ENCODE results near the gene FNBP1.

The FNBP1 gene

DNA sequence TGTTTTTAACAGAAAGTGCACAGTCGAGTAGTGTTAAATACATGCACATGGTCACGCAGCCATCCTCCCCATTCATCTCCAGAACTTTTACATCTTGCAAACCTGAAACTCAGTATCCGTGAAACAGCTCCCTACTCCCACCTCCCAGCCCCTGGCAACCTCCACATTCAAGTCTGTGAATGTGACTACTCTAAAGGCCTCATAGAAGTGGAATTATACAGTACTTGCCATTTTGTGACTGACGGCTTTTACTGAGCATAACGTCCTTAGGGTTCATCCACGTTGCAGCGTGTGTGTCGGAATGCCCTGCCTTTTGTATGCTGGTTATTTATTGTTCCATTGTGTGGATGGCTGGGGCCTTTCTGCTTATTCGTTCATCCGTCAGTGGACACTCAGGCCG lies 171.9 kb downstream of the FNBP1 start:
- FAIRE-seq = no peak

DNA sequence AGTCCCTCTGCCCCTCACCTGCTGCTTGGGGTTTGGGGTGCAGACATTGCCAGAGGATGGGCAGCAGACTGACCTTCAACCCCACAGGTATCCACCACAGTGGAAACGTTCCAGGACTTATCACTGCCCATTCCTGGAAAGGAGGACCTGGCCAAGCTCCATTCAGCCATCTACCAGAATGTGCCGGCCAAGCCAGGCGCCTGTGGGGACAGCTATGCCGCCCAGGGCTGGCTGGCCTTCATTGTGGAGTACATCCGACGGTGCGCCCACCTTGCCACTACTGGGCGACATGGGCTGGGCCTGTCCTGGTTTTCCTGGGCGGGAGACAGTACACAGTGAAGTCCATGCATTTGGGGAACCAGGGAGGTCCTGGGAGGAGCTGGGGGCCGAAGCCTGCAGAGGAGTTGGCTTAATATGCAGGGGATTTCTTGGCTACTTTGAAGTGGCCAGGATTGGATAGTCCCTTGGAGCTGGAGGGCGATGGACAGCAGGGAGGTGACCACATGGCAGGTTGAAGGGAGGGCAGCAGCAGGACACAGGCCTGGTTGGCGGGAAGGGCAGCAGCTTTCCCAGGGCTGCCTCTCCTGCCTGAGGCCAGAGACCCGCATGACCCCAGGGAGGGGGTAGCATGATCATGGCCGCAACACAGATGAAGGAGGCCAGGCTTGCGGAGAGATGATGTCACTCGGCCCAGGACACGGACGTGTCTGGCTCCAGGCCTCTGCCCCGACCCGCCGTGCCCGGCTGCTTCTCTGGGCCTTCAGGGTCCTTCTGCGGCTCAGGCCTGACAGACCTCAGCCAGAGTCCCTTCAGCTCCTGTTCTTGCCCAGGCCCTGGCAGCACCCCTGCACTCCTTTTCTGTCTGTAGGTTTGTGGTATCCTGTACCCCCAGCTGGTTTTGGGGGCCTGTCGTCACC lies 173.1 kb downstream of the FNBP1 start:
- no peak for FAIRE-seq

DNA sequence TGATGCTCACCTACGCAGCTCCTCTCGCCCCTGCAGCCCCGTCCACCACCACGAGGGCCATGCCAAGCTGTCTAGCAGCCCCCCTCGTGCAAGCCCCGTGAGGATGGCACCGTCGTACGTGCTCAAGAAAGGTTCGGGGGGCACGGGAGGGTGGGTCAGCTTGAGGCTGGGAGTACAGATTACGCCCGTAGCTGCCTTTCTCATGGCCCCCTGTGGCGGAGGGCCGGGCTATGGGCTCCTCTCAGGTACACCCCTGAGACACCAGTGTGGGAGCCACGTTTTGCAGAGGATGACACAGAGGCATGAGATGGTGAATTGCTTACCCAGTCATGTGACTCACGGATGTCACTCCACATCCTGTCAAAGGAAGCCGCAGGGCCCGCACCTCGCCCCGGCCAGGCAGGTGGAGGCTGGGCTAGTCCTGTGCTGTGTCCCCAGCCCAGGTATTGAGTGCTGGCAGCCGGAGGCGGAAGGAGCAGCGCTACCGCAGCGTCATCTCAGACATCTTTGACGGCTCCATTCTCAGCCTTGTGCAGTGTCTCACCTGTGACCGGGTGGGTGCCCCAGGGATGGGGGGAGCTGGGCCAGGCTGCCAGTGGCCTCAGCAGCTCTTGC lies 174.0 kb downstream of the FNBP1 start:
- FAIRE-seq = no peak

DNA sequence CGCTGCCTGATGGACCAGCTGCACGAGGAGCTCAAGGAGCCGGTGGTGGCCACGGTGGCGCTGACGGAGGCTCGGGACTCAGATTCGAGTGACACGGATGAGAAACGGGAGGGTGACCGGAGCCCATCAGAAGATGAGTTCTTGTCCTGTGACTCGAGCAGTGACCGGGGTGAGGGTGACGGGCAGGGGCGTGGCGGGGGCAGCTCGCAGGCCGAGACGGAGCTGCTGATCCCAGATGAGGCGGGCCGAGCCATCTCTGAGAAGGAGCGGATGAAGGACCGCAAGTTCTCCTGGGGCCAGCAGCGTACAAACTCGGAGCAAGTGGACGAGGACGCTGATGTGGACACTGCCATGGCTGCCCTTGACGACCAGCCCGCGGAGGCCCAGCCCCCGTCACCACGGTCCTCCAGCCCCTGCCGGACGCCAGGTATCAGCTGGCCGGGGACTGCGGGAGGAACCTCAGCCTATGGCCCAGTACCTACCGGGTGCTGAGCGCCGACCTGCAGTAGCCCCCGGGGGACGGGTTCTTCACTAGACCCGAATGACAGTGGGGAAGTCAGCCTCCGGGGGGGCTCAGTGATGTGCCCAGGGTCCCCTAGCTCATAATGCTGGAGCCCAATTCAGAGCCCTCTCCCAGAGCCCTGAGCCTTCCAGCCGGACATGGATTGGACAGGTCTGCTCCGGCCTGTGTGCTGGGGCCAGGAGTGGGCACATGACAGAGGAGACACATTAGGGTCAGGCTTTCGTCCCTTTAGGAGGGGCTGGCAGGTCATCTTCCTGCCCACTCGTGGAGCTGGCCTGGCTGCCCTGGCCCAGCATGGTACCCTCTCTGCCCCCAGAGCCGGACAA lies 174.7 kb downstream of the FNBP1 start:
- FAIRE-seq = no peak

DNA sequence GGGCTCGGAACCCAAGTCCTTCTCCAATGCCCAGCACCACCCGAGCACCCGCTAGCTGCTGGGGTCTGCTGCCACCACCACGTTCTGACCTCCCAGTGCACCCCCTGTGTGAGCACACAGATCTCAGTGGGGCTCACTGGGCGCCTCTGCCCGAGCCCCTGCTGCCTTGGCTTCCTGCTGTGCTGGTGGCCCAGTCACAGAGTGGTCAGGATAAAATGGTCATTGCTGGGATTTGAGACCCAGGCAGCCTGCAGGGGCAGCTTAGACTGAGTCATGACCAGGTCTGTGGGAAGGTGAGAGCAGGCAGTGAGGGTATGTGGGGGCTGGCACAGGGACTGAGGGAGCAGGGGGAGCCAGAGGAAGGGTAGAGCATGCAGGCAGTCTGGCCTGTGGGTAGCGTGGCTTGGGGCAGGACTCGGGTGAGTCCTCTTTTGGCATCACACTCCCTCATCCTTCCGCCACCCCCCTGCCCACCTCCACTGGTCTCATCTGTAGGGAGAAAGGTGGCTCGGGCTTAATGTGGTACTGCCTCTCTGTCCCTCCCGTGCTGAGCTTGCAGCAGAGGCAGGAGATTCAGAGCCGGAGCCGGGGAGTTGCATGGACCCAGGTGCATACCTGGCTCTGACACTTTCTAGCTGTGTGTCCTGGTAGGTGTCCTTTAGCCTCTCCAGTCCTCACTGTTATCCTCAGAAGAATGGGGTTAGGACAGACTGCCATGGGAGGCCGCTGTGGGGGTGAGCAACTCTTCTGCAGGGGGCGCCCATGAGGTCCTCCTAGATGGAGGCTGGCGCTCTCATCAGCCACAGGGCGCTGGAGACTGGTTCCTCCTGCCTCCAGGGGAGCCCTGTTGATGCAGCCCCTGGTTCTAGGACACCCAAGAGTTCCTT lies 175.6 kb downstream of the FNBP1 start:
- FAIRE-seq = no peak

DNA sequence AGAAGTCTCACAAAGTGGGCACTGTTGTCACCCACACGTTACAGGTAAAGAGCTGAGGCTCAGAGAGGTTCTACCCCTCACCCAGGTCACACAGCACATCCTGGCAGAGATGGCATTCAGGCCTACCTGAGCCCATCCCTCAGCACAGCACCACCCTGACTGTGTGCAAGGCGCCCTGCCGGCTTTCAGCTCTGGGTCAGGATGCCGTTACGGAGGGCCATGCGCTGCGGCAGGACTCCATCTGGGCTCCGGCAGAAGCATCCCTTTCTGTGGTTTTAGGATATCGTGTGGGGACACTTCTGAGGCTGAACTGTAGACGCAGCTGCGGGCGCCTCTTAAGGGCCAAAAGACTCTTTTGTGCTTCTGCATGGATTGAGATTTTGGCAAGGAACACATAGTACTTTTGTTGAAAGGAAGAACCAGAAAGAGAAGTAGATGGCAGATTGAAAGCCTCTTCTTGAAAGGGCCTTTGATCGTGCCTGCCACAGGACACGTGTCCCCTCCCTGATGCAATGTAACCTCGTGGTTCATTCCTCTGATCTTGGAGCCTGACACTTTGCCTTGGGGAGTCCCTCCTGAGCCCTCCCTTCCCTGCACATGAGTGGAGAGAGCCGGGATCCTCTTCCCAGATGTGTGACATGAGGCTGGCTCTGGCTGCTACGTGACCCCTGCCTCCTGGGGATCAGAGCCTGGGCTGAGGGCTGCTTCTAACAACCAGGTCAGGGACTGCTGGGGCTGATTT lies 176.4 kb downstream of the FNBP1 start:
- no peak for FAIRE-seq

DNA sequence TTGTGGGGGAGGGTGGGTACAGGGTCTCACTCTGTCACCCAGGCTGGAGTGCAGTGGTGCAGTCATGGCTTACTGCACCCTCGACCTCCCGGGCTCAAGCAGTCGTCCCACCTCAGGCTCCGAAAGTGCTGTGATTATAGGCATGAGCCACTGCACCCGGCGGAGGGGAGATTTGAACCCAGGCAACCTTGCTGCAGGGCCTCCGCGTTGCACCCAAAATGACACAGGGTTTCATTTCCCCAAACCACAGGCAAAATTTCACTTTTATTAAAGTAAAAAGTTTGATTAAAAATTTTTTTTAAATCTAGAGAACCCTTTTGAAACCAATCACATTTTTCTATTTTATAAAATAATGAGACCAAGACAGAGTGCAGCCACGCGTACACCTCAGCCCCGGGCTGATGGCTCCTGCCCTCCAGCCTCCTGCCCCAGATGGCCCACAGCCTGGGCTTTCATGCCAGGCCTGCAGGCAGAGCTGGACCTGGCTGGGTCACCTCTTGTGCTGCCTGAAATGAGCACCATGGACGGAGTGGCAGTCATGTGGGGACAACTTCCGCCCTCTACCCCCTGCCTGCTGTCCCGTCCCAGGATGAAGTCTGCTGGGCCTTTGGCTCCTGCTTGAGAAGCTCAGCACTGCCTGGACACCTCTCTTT lies 177.2 kb downstream of the FNBP1 start:
- no peak for FAIRE-seq

DNA sequence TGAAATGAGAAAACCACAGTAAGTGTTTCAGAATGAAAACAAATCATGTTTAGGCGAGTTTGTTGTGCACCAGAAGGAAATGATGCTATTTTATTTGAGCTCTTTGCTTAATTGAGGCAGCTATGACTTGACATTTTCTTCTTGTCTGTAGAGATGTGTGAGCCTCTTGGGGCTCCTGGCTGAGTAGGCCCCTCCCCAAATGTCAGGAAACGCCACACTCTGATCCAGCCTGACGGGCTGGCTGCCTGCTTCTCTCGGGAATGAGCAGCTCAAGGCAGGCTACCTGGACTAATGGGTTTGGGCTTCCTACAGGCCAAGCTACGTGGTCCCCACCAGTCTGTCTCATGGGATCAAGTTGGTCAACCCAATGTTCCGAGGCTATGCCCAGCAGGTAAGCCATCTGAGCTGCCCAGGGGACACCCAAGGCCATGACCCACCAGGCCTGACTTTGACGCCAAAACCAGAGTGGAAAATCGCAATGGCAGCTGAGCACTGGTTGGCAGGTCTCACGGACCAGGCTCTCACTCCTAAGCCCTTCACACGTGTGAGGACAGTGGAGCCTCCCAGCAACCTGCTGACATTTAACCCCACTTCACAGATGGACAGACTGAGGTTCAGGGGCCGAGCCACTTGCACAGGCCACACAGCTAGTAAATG lies 177.9 kb downstream of the FNBP1 start:
- no peak for FAIRE-seq

DNA sequence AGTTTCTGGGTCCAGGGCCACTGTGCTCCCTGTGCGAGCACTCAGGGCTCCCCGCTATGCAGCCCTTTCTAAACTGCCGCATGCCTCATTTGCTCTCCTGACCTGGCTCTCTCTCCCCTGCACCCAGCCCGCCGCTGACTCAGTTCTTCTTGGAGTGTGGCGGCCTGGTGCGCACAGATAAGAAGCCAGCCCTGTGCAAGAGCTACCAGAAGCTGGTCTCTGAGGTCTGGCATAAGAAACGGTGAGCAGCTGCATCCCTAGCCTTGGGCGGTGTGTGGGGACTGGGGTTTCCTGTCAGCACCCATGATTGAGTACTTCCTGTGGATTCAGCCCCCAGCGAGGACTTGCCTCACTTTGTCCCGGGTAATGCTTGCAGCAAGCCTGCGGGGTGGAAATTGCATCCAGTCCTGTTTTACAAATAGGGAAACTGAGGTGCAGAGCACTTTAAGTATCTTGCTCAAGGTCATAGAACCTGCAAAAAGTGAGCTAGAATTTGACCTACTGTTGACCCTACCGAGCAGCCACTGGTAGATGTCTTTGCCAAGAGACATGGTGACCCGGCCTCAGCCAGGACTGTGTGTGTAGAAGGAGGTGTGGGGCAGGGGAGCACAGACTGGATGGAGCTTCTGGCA lies 179.8 kb downstream of the FNBP1 start:
- FAIRE-seq = no peak

DNA sequence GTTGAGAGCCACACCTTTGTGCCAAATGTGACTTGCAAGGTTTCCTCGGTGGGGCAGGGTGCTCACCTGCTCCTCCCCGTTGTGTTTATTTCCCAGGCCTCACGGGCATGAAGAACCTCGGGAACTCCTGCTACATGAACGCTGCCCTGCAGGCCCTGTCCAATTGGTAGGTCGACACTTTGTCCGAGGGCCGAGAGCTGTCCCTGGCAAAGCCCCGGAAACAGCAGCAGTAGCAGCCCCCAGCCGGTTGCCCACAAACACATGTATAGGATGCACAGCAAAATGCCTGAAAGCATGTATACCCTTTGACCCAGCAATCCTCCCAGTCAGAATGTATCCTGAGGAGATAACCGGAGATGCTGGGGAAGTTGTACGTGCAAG lies 181.6 kb downstream of the FNBP1 start:
- FAIRE-seq = no peak

DNA sequence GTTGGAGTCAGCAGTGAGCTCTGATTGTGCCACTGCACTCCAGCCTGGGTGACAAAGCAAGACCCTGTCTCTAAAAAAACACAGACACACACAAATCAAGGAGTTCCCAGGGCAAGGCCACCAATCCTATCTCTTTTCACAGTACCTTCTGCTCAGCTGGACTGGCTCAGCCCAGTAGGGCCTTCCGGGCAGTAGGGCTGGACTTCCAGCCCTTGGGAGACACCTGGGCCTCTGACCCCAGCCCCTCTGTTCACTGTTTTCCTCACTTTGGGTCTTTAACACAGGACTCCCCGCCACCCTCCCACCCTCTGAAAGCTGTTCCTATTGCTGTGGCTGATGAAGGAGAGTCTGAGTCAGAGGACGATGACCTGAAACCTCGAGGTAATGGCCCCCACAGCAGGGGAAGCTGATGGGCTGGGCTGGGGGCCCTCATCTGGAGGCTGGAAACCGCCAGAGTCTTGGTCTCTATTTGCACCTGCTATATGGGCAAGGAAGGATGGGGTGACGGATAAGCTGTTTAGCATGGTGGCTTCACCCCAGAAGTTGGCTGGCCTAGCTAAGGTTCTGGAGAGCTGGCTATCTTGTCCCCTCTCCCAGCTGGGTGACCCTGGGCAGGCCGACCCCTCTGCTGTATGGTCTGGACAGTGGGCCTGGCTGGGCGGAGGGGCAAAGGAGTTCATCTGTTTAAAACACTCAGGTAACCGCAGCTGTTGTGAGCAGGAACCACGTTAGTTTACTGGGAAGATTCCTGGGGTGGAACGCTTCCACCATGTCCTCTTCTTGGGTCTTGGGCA lies 182.1 kb downstream of the FNBP1 start:
- FAIRE-seq = no peak

DNA sequence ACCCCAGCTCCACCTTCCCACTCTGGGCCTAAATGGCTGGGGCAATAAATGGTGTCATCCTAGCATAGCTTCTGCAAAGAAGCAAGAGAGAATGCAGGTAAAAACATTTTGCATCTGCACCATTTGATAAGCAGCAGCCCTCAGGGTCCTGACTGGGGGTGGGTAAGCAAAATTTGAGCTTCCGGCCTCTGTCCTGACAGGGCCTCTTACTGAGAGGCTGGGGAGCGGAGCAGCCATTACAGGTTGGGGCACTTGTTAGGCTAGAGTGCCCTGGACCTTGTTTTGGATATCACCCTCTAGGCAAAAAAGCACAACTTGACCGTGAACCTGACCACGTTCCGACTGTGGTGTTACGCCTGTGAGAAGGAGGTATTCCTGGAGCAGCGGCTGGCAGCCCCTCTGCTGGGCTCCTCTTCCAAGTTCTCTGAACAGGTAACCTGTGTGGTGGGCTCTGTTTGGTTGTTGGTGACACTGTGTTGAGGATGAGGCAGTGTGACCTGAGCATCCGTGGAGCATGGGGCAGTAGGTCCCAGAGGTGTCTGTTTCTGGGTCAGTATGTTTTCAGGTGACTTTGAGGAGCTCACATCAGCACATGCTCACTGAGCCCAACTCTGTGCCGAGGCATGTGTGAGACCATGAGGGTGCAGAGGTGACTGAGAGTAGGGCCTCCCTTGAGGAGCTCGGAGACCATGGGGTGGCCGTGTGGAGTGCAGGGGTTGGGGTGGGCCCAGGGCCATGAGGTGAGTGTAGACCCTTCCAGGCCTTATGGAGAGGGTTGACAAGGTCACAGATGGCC lies 184.6 kb downstream of the FNBP1 start:
- no peak for FAIRE-seq

DNA sequence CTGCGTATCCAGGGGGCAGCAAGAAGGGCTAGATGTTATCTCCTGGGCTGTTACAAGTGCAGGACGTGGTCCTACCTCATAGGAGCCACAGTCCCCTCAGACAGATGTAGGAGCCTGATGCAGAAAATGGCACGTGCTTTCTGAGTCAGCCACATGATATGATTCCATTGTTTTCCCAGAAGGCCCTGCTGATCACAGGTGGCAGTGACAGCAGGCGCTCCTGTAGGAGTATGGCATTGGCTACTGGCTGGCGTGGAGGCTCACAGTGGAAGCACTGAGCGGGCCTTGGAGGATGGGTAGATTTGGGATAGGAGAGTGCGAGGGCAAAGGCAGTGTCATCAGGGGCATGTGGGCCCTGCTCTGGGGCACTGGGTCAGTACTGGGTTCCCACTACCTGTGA lies 185.8 kb downstream of the FNBP1 start:
- FAIRE-seq = no peak

DNA sequence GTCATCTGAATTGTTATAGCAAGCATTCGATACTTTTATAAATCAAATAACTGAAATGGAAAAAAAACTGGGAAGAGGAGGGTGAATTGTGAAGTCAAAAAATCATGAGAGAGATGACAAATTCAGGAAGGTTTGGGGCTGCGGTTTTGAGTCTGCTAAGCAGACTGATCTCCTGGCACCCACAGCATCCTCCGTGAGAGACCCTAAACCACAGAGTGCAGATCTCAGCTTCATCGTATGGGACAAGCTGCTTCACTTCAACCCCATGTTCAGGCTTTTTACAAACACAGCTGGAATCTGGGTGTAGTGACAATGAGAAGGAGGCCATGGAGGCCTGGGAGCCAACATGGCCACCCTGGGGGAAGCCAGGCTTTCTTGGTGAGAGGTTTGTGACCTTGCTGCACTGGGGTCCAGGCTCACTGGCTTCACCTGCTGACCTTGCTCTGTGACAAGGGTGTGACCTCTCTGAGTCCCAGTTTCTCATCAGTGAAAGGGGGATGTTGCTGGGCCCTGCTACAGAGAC lies 188.3 kb downstream of the FNBP1 start:
- no peak for FAIRE-seq

DNA sequence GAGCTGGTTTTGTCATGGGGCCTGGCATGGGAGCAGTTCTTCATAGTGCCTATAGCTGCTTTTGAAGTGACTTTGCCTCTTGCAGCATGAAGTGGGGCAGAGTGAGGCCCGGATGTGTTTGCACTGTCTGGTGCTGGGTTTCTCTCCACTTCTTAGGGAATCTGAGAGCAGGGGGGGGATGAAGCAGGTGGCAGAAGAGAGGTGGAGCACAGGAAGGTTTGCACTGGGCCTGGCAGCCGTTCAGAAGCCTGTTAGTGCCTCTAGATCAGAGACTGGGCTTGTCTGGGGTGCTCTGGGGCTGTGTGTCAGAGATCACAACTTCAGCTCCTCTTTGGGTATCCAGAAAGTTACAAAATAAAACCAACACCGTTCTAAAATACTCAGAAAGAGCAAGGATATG lies 189.4 kb downstream of the FNBP1 start:
- FAIRE-seq = no peak

DNA sequence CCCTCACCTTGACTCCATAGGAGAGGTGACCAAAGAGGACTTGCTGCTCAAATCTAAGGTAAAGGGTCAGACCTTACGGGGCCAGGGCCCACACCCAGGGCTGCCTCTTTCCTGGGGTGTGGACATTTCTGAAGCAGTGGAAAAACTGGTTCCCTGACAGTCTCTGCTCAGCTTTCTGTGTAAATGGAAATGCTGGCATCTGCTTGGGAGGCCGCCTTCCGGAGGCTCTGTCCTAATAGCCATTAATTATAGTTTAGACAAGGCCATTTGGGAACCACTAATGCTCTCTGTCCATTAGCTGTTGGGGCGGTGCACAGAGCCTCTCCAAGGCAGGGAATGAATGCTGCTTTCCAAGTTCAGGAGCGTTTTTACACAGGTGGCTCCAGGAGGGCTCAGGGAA lies 190.4 kb downstream of the FNBP1 start:
- no peak for FAIRE-seq

DNA sequence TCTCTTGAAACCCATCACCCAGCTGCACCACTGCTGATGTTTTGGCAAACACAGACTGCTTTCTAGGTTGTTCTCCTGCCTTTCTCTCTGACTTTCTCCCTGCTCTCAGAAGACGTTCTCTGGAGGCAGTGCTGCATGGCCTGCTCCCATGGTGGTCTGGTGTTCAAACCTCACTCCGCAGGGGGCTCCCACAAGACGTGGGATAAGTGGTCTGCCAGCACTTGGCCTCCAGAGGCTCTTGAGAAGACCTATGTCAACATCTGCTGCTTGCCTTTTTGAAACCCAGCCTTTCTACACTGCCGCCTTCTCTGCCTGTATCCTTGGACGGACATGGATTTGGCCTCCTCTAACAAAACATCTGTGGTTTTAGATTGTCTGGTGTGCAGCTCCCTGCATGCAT lies 191.2 kb downstream of the FNBP1 start:
- no peak for FAIRE-seq

Measured in endometrium (tissue), 2 donors.